ENCODE data around the gene OGFR. TPM values are rescaled to one million over a fixed set of nuclear protein-coding genes. Genes with fewer than 3 reads are reported as not detected.

The OGFR gene
- total RNA-seq, 2 experiments from 2014 or later = 67.0 to 76.6 TPM

DNA sequence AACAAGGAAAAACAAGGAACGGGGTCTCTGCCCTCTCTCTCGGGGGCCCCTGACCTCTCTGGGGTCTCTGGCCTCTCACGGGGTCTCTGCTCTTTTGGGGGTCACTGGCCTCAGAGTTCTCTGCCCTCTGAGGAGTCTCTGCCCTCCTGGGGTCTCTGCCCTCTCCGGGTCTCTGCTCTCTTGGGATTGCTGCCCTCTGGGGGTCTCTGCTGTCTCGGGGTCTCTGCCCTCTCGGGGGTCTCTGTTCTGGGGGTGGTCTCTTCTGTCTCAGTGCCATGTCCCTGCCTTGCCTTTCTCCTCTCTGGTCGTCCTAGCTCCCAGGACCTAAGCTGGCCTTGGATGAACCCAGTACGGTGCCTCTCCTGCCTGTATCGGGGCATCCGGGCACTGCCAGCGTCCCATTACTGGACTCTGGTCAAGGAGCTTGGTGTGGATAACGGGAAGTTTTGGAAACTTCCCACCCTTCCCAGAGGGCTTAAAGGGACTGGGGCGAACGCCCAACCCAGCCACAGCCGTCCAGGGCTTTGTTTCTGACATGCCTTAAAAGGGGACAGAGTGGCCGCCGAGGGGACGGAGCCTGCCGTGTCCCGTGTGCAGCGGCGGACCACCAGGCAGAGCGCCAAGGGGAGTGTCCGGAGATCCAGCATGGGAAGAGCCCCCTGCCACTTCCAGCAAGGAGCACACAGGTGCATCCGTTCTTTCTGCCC, 33.1 kb upstream of the OGFR start:
- ATAC-seq = no peak
- peaks cover 25% of the 10 kb centered on the region for H3K4me1 Mint-ChIP-seq (ENCODE audit: low read depth)
- no peak for DNase-seq
- H3K36me3 Mint-ChIP-seq (ENCODE audit: low read depth) = no peaks in the 10 kb centered on the region
- POLR2A ChIA-PET = no interaction called here
- no peak overlapping the region for H3K4me3 Mint-ChIP-seq
- H3K9me3 Mint-ChIP-seq (ENCODE audit: insufficient read depth) = no peaks in the 10 kb centered on the region
- H3K27me3 Mint-ChIP-seq (ENCODE audit: low read depth) = no peaks in the 10 kb centered on the region
- H3K27ac Mint-ChIP-seq = no peak overlapping the region
- CTCF ChIA-PET = interaction anchor here (1.0 kb wide), 1 partner anchor 23 kb away, joined by 3 read pairs; no protein-coding TSS in a partner anchor

DNA sequence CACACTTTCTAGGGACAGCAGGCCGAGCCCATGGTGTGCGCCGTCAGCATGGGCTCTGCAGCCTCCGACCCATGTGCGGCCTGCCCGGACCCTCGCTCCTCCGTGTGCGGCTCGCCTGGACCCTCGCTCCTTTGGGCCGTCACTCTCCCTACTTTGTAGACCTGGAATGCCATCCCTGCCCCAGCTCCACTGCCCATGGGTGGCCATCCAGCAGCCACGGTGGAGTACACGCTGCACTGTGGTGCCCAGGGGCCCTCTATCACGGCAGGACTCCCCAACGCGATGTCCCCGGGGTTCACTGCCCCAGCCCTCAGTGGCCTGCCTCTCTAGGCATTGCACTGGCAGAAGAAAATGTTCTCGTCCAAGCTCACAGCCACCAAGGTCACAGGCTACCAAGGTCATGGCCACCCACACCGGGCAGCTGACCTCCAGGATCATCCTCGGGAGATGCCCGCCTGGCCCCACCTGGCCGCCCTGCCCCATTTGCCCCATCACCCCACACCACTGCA, 32.5 kb upstream of the OGFR start:
- H3K36me3 Mint-ChIP-seq (ENCODE audit: low read depth) = no peaks in the 10 kb centered on the region
- ATAC-seq (no peak), DNase-seq (no peak)
- no peak overlapping the region for H3K4me3 Mint-ChIP-seq
- CTCF ChIA-PET = interaction anchor here (1.0 to 1.6 kb wide), 3 partner anchors 16 to 22 kb away, joined by 3 to 5 read pairs (median 5); no protein-coding TSS in a partner anchor
- POLR2A ChIA-PET = no interaction called here
- H3K9me3 Mint-ChIP-seq (ENCODE audit: insufficient read depth) = no peaks in the 10 kb centered on the region
- H3K4me1 Mint-ChIP-seq (ENCODE audit: low read depth) = peaks cover 31% of the 10 kb centered on the region
- H3K27ac Mint-ChIP-seq = no peak overlapping the region
- H3K27me3 Mint-ChIP-seq (ENCODE audit: low read depth) = no peaks in the 10 kb centered on the region

DNA sequence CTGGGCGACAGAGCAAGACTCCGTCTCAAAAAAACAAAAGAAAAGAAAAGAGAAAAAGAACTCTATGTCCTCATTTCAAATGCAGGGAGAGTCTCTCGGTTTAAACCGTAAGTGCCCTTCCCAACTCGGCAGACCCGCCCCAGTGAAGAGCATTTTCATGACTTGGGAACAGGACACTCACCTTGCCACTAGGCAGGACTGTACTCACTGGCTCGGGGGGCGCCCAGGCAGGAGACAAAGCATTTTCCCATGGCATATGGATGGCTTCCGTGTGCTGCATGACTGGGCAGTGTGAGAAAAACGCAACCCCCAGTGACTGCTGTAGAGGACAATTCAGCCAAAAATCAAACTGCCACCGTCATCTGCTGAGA, 32.0 kb upstream of the OGFR start:
- POLR2A ChIA-PET = no interaction called here
- no peak overlapping the region for H3K27ac Mint-ChIP-seq

DNA sequence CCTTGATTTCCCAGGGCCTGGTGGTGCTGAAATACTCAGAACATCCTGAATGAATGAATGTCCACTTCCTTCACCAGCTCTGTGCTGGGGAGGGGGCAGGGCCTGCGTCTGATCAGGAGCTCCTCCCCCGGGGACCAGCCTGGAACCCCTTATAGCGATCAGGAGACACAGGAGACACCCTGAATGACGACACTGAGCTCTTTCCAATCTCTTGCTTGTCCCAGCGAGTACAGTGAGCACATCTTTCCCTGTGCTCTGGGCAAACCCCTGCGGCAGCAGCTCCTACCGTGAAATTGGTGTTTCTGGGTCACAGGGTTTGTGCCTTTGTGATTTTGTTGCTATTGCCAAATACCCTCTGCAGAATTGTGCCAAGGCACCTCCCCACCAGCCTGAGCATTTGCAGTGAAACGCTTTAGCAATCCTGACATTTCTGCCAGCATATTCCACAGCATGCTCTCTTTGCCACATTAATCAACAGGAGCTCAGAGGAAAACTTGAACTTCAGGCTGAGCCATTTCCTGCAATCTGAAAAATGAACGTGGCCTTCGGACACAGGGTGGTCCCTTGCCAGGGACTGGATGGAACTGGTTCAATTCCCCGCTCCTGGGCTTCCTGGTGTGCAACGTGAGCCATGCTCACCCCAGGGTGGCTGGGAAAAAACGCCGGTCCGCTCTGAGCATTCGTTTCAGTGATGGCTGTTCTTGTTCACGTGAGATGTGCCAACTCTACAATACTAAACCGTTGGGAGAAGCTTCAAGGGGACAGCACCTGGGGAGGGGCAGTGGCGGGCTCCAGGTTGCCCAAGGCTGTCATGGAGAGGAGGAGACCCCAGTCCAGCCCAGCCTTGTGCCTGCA, 31.4 kb upstream of the OGFR start:
- Mint-ChIP-seq H3K9me3 (ENCODE audit: insufficient read depth) (no peaks in the 10 kb centered on the region), H3K27me3 (ENCODE audit: low read depth) (no peaks in the 10 kb centered on the region), H3K4me1 (ENCODE audit: low read depth) (peaks cover 38% of the 10 kb centered on the region), H3K27ac (no peak overlapping the region), H3K4me3 (no peak overlapping the region), H3K36me3 (ENCODE audit: low read depth) (no peaks in the 10 kb centered on the region)
- POLR2A ChIA-PET = no interaction called here
- no peak for DNase-seq
- no peak for ATAC-seq
- CTCF ChIA-PET = interaction anchor here (1.6 to 1.8 kb wide), 3 partner anchors 10 to 19 kb away, joined by 4 to 5 read pairs (median 5); no protein-coding TSS in a partner anchor

More for the DNA sequence above, 32.0 kb upstream of the OGFR start:
- ATAC-seq = no peak
- Mint-ChIP-seq H3K9me3 (ENCODE audit: insufficient read depth) (no peaks in the 10 kb centered on the region), H3K36me3 (ENCODE audit: low read depth) (no peaks in the 10 kb centered on the region), H3K4me1 (ENCODE audit: low read depth) (peaks cover 35% of the 10 kb centered on the region), H3K27me3 (ENCODE audit: low read depth) (no peaks in the 10 kb centered on the region), H3K4me3 (no peak overlapping the region)
- CTCF ChIA-PET = interaction anchor here (1.6 to 1.8 kb wide), 3 partner anchors 10 to 19 kb away, joined by 4 to 5 read pairs (median 5); no protein-coding TSS in a partner anchor
- DNase-seq = no peak

DNA sequence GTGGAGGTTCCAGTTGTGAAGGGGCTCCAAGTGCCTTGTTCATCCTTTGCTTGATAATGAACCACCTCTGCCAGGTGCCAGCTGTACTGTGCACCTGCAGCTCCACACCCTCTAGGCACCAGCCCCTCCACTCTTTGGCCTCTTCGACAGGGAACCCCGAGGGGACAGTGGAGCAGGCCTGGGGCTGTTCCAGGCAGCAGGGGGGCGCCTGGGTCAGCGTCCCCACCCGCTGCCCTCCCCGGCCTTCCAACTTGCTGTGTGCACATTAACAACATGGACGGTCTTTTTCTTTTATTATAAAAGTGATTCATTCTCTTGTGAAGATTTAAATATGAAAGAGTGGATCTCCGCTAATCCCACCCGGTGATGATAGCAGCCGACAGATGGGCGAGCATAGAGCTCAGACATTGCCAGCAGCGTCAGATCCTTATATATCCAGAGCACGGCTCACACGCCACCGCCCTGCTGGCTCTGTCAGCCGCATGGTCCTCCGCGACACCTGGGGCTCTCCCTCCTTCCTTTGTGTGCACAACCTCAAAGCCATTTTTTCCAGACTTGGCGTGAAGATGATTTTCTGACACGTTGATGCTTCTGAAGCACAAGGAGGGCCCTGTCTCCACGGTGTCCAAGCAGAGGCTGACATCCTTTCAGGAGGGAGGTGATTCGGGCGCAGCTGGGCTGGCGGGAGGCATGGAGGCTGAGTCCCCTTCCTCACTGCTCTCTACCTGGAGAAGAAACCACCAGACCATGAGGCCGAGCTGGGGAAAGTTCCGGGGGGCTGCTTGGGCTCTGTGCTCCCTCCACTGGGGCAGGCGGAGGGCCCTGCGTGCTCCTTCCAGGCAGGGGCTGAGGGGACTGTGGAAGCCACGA, 30.6 kb upstream of the OGFR start:
- no peaks in the 10 kb centered on the region for H3K27me3 Mint-ChIP-seq (ENCODE audit: low read depth)
- H3K4me1 Mint-ChIP-seq (ENCODE audit: low read depth) = peaks cover 40% of the 10 kb centered on the region
- H3K9me3 Mint-ChIP-seq (ENCODE audit: insufficient read depth) = no peaks in the 10 kb centered on the region
- peak overlapping the region; percentile 54 for H3K27ac Mint-ChIP-seq
- DNase-seq (no peak), ATAC-seq (no peak)
- ChIA-PET POLR2A (no interaction called here), CTCF (interaction anchor here (1.6 to 2.2 kb wide), 4 partner anchors 11 to 18 kb away, joined by 4 to 6 read pairs (median 5); no protein-coding TSS in a partner anchor)
- no peak overlapping the region for H3K4me3 Mint-ChIP-seq
- H3K36me3 Mint-ChIP-seq (ENCODE audit: low read depth) = no peaks in the 10 kb centered on the region

DNA sequence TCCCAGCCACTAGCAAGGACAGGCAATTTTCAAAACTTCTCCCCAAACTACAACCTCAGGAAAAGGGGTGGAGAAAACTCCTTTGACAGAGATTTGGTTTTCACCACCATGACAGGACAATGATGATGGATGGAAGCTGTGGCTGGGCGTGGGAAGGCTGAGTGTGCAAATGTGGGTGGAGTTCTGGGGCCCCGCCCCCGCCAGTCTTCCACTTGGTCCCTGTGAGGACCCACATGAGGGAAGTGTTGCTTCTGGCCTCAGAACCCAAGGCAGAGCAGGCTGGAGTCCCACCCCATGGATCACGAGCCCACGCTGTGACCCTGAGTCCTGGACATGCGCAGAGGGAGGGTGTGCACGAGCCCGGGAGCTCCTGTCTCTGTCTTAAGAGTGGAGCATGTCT, 29.9 kb upstream of the OGFR start:
- no peak for ATAC-seq
- POLR2A ChIA-PET = no interaction called here
- H3K27ac Mint-ChIP-seq = peak overlapping the region; percentile 69

DNA sequence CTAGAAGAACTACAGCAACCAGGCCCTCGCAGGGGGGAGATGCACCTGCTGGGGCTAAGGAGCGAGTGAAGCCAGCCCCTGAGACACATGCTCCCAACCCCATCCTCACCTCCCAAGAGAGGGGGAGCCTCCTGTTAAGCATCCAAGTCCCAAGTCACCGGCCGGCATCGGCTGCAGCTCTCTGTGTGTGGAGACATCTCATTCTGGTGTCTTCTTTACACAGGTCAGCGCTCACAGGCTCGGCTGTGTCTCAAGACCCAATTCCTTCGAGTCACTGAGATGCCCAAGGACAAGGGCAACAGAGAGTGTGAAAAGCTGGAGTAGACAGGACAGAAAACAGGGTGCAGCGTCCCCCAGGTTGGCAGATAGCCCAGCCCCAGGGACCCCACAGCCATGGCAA, 29.4 kb upstream of the OGFR start:
- ChIA-PET POLR2A (no interaction called here), CTCF (interaction anchor here (2.2 kb wide), 1 partner anchor 16 kb away, joined by 6 read pairs; no protein-coding TSS in a partner anchor)
- H3K4me1 Mint-ChIP-seq (ENCODE audit: low read depth) = peaks cover 40% of the 10 kb centered on the region
- H3K27me3 Mint-ChIP-seq (ENCODE audit: low read depth) = no peaks in the 10 kb centered on the region
- H3K36me3 Mint-ChIP-seq (ENCODE audit: low read depth) = no peaks in the 10 kb centered on the region
- H3K27ac Mint-ChIP-seq = peak overlapping the region; percentile 69
- no peaks in the 10 kb centered on the region for H3K9me3 Mint-ChIP-seq (ENCODE audit: insufficient read depth)
- DNase-seq (no peak), ATAC-seq (no peak)
- H3K4me3 Mint-ChIP-seq = no peak overlapping the region

More for the DNA sequence above, 29.9 kb upstream of the OGFR start:
- no peaks in the 10 kb centered on the region for H3K36me3 Mint-ChIP-seq (ENCODE audit: low read depth)
- H3K27me3 Mint-ChIP-seq (ENCODE audit: low read depth) = no peaks in the 10 kb centered on the region
- no peak overlapping the region for H3K4me3 Mint-ChIP-seq
- no peaks in the 10 kb centered on the region for H3K9me3 Mint-ChIP-seq (ENCODE audit: insufficient read depth)
- DNase-seq = no peak
- CTCF ChIA-PET = interaction anchor here (2.2 kb wide), 1 partner anchor 16 kb away, joined by 6 read pairs; no protein-coding TSS in a partner anchor
- peaks cover 40% of the 10 kb centered on the region for H3K4me1 Mint-ChIP-seq (ENCODE audit: low read depth)

DNA sequence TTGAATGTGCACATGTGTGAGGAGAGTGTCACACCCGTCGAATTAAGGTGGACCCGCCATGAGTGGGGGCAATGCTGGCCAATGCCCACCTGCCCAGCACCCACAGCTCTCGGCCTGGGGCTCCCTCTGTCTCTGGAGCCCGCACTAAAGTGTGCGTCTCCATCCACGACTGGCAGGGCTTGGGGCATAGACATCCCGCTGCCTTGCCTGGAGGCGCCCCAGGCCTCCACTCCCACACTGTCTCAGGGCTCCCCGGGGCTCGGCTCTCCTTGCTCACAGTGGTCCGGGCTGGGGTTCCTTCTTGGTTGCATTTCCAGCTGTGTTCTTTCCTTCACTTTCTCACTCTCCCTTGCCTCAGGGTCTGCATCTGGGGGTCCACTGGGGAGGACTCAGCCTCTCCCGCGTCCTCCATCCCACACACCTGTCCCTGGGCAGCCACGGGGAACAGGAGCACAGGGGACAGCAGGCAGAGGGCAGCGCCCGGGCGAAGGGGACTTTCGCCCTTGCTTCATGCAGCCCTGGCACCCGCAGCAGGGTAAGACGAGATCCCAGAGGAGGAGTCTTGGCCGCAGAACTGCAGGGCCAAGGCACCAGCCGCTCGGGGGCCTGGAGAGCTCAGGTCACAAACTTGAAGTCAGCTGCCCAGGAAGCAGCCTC, 28.5 kb upstream of the OGFR start:
- H3K27me3 Mint-ChIP-seq (ENCODE audit: low read depth) = no peaks in the 10 kb centered on the region
- H3K36me3 Mint-ChIP-seq (ENCODE audit: low read depth) = no peaks in the 10 kb centered on the region
- DNase-seq (no peak), ATAC-seq (no peak)
- CTCF ChIA-PET = interaction anchor here (2.2 kb wide), 1 partner anchor 15 kb away, joined by 6 read pairs; no protein-coding TSS in a partner anchor
- POLR2A ChIA-PET = no interaction called here
- H3K4me3 Mint-ChIP-seq = peak overlapping the region; percentile 71
- peaks cover 40% of the 10 kb centered on the region for H3K4me1 Mint-ChIP-seq (ENCODE audit: low read depth)
- H3K27ac Mint-ChIP-seq = peak overlapping the region; percentile 97
- no peaks in the 10 kb centered on the region for H3K9me3 Mint-ChIP-seq (ENCODE audit: insufficient read depth)

DNA sequence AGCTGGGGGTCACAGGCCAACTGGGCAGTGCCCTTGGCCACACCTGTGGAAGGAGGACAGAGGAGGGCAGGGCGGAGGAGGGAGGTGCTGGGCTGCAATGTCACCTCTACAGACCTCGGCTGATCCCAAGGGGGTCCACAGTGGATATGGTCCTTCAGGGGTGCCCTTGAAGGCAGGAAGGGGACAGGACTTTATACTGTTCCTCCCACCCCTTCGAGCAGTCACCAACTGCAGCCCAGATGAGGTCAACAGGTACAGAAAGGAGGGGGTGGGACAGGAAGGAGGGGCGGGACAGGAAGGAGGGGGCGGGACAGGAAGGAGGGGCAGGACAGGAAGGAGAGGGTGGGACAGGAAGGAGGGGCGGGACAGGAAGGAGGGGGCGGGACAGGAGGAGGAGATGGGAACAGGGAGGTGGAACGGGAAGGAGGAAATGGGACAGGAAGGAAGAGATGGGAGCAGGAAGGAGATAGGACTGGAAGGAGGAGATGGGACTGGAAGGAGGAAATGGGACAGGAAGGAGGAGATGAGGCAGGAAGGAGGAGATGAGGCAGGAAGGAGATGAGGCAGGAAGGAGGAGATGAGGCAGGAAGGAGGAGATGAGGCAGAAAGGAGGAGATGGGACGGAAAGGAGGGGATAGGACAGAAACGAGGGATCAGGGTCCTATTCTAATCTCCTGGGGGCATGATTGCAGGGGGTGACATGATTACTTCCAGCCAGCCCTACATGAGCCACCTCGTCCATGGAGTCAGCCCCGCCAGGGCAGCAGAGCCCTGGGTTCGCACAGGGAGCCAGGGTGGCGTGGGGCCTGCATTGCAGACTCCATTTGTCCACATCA, 27.7 kb upstream of the OGFR start:
- H3K27me3 Mint-ChIP-seq (ENCODE audit: low read depth) = no peaks in the 10 kb centered on the region
- H3K27ac Mint-ChIP-seq = peak overlapping the region; percentile 97
- H3K4me3 Mint-ChIP-seq = peak overlapping the region; percentile 71
- ChIA-PET POLR2A (no interaction called here), CTCF (no interaction called here)
- H3K4me1 Mint-ChIP-seq (ENCODE audit: low read depth) = peaks cover 40% of the 10 kb centered on the region
- no peaks in the 10 kb centered on the region for H3K36me3 Mint-ChIP-seq (ENCODE audit: low read depth)
- DNase-seq = peak; percentile 86
- no peaks in the 10 kb centered on the region for H3K9me3 Mint-ChIP-seq (ENCODE audit: insufficient read depth)
- ATAC-seq = peak; percentile 88

DNA sequence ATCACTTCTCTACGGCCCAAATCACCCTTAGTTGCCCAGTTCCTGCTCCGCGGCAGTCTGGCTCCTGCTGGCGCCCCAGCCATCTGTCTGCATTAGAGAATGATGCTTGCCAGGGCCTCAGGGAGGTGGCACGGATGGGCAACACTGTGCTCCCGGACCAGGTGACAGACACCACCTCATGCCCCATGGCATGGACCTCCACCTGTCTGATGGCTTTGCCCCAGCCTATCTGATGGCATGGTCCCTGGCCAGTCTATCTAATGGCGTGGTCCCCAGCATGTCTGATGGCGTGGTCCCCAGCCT, 27.2 kb upstream of the OGFR start:
- ChIA-PET CTCF (no interaction called here), POLR2A (no interaction called here)
- Mint-ChIP-seq H3K36me3 (ENCODE audit: low read depth) (no peaks in the 10 kb centered on the region), H3K27ac (peak overlapping the region; percentile 97), H3K4me3 (no peak overlapping the region), H3K4me1 (ENCODE audit: low read depth) (peaks cover 40% of the 10 kb centered on the region), H3K27me3 (ENCODE audit: low read depth) (no peaks in the 10 kb centered on the region), H3K9me3 (ENCODE audit: insufficient read depth) (no peaks in the 10 kb centered on the region)
- no peak for DNase-seq
- ATAC-seq = no peak

Data from activated CD8-positive, alpha-beta T cell treated with anti-CD3 and anti-CD28 coated beads, Interleukin-2, amount 10 ng/mL, durations not matched to agents 7 days and 5 days (primary cell).